BJ (cell line): Measurements from ENCODE around the gene CETP. TPM values are rescaled to one million over a fixed set of nuclear protein-coding genes. Genes with fewer than 3 reads are reported as not detected.

Experiments
- CTCF ChIA-PET: fragments of 350-600 bp; formaldehyde crosslinking; extraction: SDS; loops from one replicate; lab custom pipeline; 2021; ENCODE audit warnings: antibody characterized with exemption, inconsistent platforms; lab: Yijun Ruan, JAX
- POLR2A ChIA-PET: fragments of 300-600 bp; sonication (Branson Sonifier 250); formaldehyde crosslinking; extraction: SDS; loops from one replicate; lab custom pipeline; 2021; ENCODE audit warnings: antibody characterized with exemption; lab: Charles Lee
- DNase-seq: peaks from one replicate; pipeline ENCODE4 v3.0.0-alpha.2; 2011; ENCODE audit warnings: low read depth
- H3K27me3 ChIP-seq: 2 replicates; pipeline ENCODE4 v1.6.0; 2011; ENCODE audit warnings: low read length; ENCODE audit not compliant: control insufficient read depth, insufficient read depth
- H3K36me3 ChIP-seq: 2 replicates; pipeline ENCODE4 v1.5.1; 2011; ENCODE audit warnings: low read length; ENCODE audit not compliant: control insufficient read depth, insufficient read depth
- H3K4me3 ChIP-seq: 2 replicates; pipeline ENCODE4 v1.5.1; 2011; ENCODE audit warnings: low read depth, mild to moderate bottlenecking, control low read depth, low read length
- CTCF ChIP-seq: IDR thresholded peaks from 2 replicates; pipeline ENCODE4 v1.5.1; 2011; ENCODE audit warnings: low read depth, mild to moderate bottlenecking, control low read depth, inconsistent platforms, low read length, moderate library complexity; ENCODE audit not compliant: insufficient read depth
- polyA plus RNA-seq: library from polyadenylated mRNA; depleted of rRNA; stranded (reverse); fragments of >200 nt; gene quantifications from 2 replicates; pipeline ENCODE4 v1.2.3, GENCODE V29; 2011

CETP gene
- polyA plus RNA-seq, 1 experiment = 0.07 TPM

DNA sequence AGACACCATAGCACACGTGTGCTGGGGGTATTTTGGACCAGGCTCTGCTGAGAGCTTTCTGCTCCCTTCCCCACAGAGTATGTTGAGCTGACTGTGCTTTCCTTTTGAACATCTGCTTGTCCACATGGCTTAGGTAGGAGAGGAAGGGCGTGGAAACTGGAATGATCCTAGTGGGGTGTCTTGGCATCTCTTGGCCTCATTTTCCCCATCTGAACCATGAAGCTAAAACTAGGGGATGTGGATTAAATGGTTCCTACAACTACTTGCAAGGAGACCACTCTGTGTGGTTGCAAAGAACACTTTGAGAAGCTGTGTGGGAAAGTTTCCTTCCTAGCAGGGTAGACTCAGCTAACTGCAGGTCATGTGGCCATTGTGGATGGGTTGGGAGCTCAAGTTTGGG lies 20.9 kb downstream of the CETP start:
- H3K36me3 ChIP-seq = no peaks in the 10 kb centered on the region; the same call in none of the 2 replicates
- ChIA-PET POLR2A (no interaction called here), CTCF (interaction anchor here (1.2 kb wide), 1 partner anchor 18 kb away, joined by 3 read pairs; no protein-coding TSS in a partner anchor)
- TF ChIP-seq CTCF = no peak
- no peaks in the 10 kb centered on the region for H3K27me3 ChIP-seq
- DNase-seq = no peak
- H3K4me3 ChIP-seq = no peak overlapping the region

DNA sequence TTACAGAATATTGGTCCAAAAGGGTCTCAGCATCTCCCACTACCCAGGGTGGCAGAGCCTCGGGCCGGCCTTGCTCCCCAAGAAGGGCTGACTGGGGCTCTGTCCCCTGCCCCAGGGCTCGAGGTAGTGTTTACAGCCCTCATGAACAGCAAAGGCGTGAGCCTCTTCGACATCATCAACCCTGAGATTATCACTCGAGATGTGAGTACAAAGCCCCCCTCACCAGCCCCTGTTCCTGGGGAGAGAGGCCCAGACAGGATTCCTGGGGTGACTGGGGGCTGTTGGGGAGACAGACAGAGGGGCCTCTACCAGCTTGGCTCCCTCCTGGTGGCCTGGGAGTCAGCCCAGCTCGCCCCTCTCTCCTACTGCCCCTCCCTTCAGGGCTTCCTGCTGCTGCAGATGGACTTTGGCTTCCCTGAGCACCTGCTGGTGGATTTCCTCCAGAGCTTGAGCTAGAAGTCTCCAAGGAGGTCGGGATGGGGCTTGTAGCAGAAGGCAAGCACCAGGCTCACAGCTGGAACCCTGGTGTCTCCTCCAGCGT lies 21.5 kb downstream of the CETP start:
- POLR2A ChIA-PET = no interaction called here
- TF ChIP-seq CTCF = no peak
- H3K27me3 ChIP-seq = no peaks in the 10 kb centered on the region
- DNase-seq = no peak
- H3K4me3 ChIP-seq = no peak overlapping the region
- CTCF ChIA-PET = interaction anchor here (0.5 to 1.2 kb wide), 2 partner anchors 19 to 26 kb away, joined by 3 to 4 read pairs; no protein-coding TSS in a partner anchor
- no peaks in the 10 kb centered on the region; the same call in none of the 2 replicates for H3K36me3 ChIP-seq

DNA sequence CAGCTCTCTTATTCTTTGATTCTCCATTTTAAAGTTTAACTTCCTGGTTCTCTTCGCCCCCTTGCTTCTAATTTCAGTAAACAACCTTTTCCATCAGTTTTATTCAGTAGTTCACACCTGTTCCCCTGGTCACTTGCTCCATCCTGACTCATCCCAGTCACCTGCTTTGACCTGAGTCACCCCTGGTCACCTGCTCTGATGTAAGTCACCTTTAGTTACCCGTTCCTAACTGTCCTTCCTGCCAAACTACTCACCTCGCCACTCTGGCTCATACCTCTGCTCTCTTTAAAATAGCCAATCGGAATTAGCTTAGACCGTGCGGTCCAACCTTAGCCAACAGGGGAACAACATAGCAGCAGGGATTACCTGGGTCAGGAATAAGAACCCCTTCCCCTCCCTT lies 22.9 kb downstream of the CETP start:
- Histone ChIP-seq H3K4me3 (no peak overlapping the region), H3K27me3 (no peaks in the 10 kb centered on the region), H3K36me3 (no peaks in the 10 kb centered on the region; the same call in none of the 2 replicates)
- no peak for DNase-seq
- ChIA-PET CTCF (interaction anchor here (0.5 to 1.3 kb wide), 2 partner anchors 20 to 36 kb away, joined by 3 to 6 read pairs; no protein-coding TSS in a partner anchor), POLR2A (no interaction called here)
- TF ChIP-seq CTCF = no peak

- Histone ChIP-seq H3K4me3 (no peak overlapping the region), H3K36me3 (no peaks in the 10 kb centered on the region; the same call in none of the 2 replicates), H3K27me3 (no peaks in the 10 kb centered on the region)
- TF ChIP-seq CTCF = no peak
- POLR2A ChIA-PET = no interaction called here
- DNase-seq = peak; percentile 38
- CTCF ChIA-PET = interaction anchor here (0.6 to 1.3 kb wide), 2 partner anchors 15 to 560 kb away, joined by 3 read pairs; no protein-coding TSS in a partner anchor
These were observed 23.7 kb downstream of the CETP start for GRCh38 chr16:56985288-56985961.

- ChIA-PET CTCF (interaction anchor here (0.6 to 1.3 kb wide), 3 partner anchors 16 to 560 kb away, joined by 3 to 4 read pairs (median 3); no protein-coding TSS in a partner anchor), POLR2A (no interaction called here)
- no peak for DNase-seq
- no peaks in the 10 kb centered on the region; the same call in none of the 2 replicates for H3K36me3 ChIP-seq
- no peaks in the 10 kb centered on the region for H3K27me3 ChIP-seq
- TF ChIP-seq CTCF = no peak
- H3K4me3 ChIP-seq = no peak overlapping the region
These were observed 24.2 kb downstream of the CETP start for GRCh38 chr16:56985962-56986360.
